ENCODE results near the gene SMYD3.
A peak's percentile ranks its signal among the peaks of the same experiment; 100 is the strongest.
"Not testable (repeated sequence)": the region's sequence is repeated elsewhere in the genome, so short reads cannot be mapped to it uniquely, and the experiment has no call there.

The SMYD3 gene

GRCh38 chr1:245834002-245834401 is 673.1 kb downstream of the SMYD3 start:
- DNase-seq (ENCODE audit: low read depth) = no peak

- DNase-seq (ENCODE audit: low read depth) = no peak
Measured at GRCh38 chr1:245832771-245833527, 674.1 kb downstream of the SMYD3 start.

GRCh38 chr1:245831518-245831917 is 675.6 kb downstream of the SMYD3 start:
- no peak for DNase-seq (ENCODE audit: low read depth)

GRCh38 chr1:245829826-245830225 is 677.3 kb downstream of the SMYD3 start:
- no peak for DNase-seq (ENCODE audit: low read depth)

- DNase-seq (ENCODE audit: low read depth) = no peak
Measured at GRCh38 chr1:245829194-245829593, 677.9 kb downstream of the SMYD3 start.

- no peak for DNase-seq (ENCODE audit: low read depth)
Measured at GRCh38 chr1:245827301-245827700, 679.8 kb downstream of the SMYD3 start.

- peak; percentile 20 for DNase-seq (ENCODE audit: low read depth)
Measured at GRCh38 chr1:245825128-245825901, 681.8 kb downstream of the SMYD3 start.

GRCh38 chr1:245823408-245824147 is 683.5 kb downstream of the SMYD3 start:
- peak; percentile 9 for DNase-seq (ENCODE audit: low read depth)

- peak; percentile 98 for DNase-seq (ENCODE audit: low read depth)
Measured at GRCh38 chr1:245822996-245823395, 684.1 kb downstream of the SMYD3 start.

- not testable (repeated sequence) for DNase-seq (ENCODE audit: low read depth)
Measured at GRCh38 chr1:245818363-245818762, 688.7 kb downstream of the SMYD3 start.

- not testable (repeated sequence) for DNase-seq (ENCODE audit: low read depth)
Measured at GRCh38 chr1:245816496-245816895, 690.6 kb downstream of the SMYD3 start.

- no peak for DNase-seq (ENCODE audit: low read depth)
Measured at GRCh38 chr1:245814651-245815050, 692.4 kb downstream of the SMYD3 start.

GRCh38 chr1:245812278-245812677 is 694.8 kb downstream of the SMYD3 start:
- no peak for DNase-seq (ENCODE audit: low read depth)

GRCh38 chr1:245810789-245811337 is 696.2 kb downstream of the SMYD3 start:
- DNase-seq (ENCODE audit: low read depth) = no peak

GRCh38 chr1:245810181-245810769 is 696.8 kb downstream of the SMYD3 start:
- no peak for DNase-seq (ENCODE audit: low read depth)

GRCh38 chr1:245809361-245809760 is 697.7 kb downstream of the SMYD3 start:
- DNase-seq (ENCODE audit: low read depth) = no peak

- no peak for DNase-seq (ENCODE audit: low read depth)
Measured at GRCh38 chr1:245807954-245808719, 698.9 kb downstream of the SMYD3 start.

- DNase-seq (ENCODE audit: low read depth) = no peak
Measured at GRCh38 chr1:245807306-245807705, 699.8 kb downstream of the SMYD3 start.

GRCh38 chr1:245805532-245805931 is 701.5 kb downstream of the SMYD3 start:
- DNase-seq (ENCODE audit: low read depth) = no peak

- DNase-seq (ENCODE audit: low read depth) = no peak
Measured at GRCh38 chr1:245804696-245805095, 702.4 kb downstream of the SMYD3 start.

- DNase-seq (ENCODE audit: low read depth) = no peak
Measured at GRCh38 chr1:245803666-245804037, 703.4 kb downstream of the SMYD3 start.

All from EH (cell line).